Measurements from ENCODE around the gene SCMH1. TPM values are rescaled to one million over a fixed set of nuclear protein-coding genes. Genes with fewer than 3 reads are reported as not detected.

SCMH1 gene
- total and polyA plus RNA-seq, 10 donors, result 8.6 to 40.5 (median 26.1) TPM

- no peaks in the 10 kb centered on the region for H3K9me3 ChIP-seq
- H3K4me3 ChIP-seq, result no peak overlapping the region
- intact Hi-C loops (cut with DNase I; ENCODE audit: low total_unique reads), result no loop called here
- no peaks in the 10 kb centered on the region for H3K27me3 ChIP-seq (replicated peaks in 1 of 7)
- 69 to 86% (median 76%) methylated on average over 12 to 13 of the region's 13 CpGs for WGBS, 5 donors
- H3K36me3 ChIP-seq, result peaks cover 0 to 79% (median 28%) of the 10 kb centered on the region in 6 donors
- no peak for DNase-seq
- H3K4me1 ChIP-seq, result peaks cover 0 to 28% (median 8%) of the 10 kb centered on the region in 6 donors
- peak in 1 of 3 donors; percentile 6 for TF ChIP-seq POLR2AphosphoS5 (IDR thresholded peaks at IDR 0.05)
- no peak for TF ChIP-seq CTCF (IDR thresholded peaks at IDR 0.05 in 8 of 11, conservative IDR thresholded peaks at IDR 0.05 in 3 of 11)
- H3K27ac ChIP-seq, result no peak overlapping the region
These were observed 226.1 kb downstream of the SCMH1 start for GRCh38 chr1:41015897-41016470.

GRCh38 chr1:41015281-41015896, 226.7 kb downstream of the SCMH1 start:
- no peak for DNase-seq
- TF ChIP-seq POLR2AphosphoS5 (IDR thresholded peaks at IDR 0.05), result no peak
- no peak for TF ChIP-seq POLR2A (IDR thresholded peaks at IDR 0.05)
- no peak for TF ChIP-seq CTCF (IDR thresholded peaks at IDR 0.05 in 8 of 11, conservative IDR thresholded peaks at IDR 0.05 in 3 of 11)
- no peaks in the 10 kb centered on the region for H3K27me3 ChIP-seq (replicated peaks in 1 of 7)
- H3K27ac ChIP-seq, result no peak overlapping the region
- H3K4me1 ChIP-seq, result peaks cover 0 to 28% (median 8%) of the 10 kb centered on the region in 6 donors
- WGBS, 5 donors, result 45 to 67% (median 60%) methylated on average over 3 to 5 of the region's 5 CpGs
- no peak overlapping the region for H3K4me3 ChIP-seq
- intact Hi-C loops (cut with DNase I; ENCODE audit: low total_unique reads), result no loop called here
- H3K36me3 ChIP-seq, result peaks cover 0 to 83% (median 34%) of the 10 kb centered on the region in 6 donors
- no peaks in the 10 kb centered on the region for H3K9me3 ChIP-seq

- WGBS, 5 donors, result 37 to 60% (median 50%) methylated on average over 8 of the region's 8 CpGs
- H3K27me3 ChIP-seq (replicated peaks in 1 of 7), result no peaks in the 10 kb centered on the region
- H3K4me1 ChIP-seq, result peaks cover 0 to 28% (median 8%) of the 10 kb centered on the region in 6 donors
- intact Hi-C loops (cut with DNase I; ENCODE audit: low total_unique reads), result no loop called here
- no peaks in the 10 kb centered on the region for H3K9me3 ChIP-seq
- DNase-seq, result no peak
- TF ChIP-seq POLR2A (IDR thresholded peaks at IDR 0.05) (no peak), CTCF (IDR thresholded peaks at IDR 0.05 in 8 of 11, conservative IDR thresholded peaks at IDR 0.05 in 3 of 11) (no peak), POLR2AphosphoS5 (IDR thresholded peaks at IDR 0.05) (no peak)
- peaks cover 0 to 83% (median 39%) of the 10 kb centered on the region in 6 donors for H3K36me3 ChIP-seq
- no peak overlapping the region for H3K27ac ChIP-seq
- H3K4me3 ChIP-seq, result no peak overlapping the region
These were observed 227.2 kb downstream of the SCMH1 start for GRCh38 chr1:41014871-41015270.

- Histone ChIP-seq H3K9me3 (no peaks in the 10 kb centered on the region), H3K4me1 (peaks cover 0 to 28% (median 8%) of the 10 kb centered on the region in 6 donors), H3K4me3 (no peak overlapping the region), H3K27me3 (replicated peaks in 1 of 7) (no peaks in the 10 kb centered on the region), H3K27ac (peak overlapping the region in 3 of 8 donors; percentile 10 to 25 (median 12)), H3K36me3 (peaks cover 0 to 92% (median 50%) of the 10 kb centered on the region in 6 donors)
- WGBS, 5 donors, result 46 to 58% (median 55%) methylated on average over 4 to 7 of the region's 7 CpGs
- no peak for DNase-seq
- intact Hi-C loops (cut with DNase I; ENCODE audit: low total_unique reads), result no loop called here
- TF ChIP-seq CTCF (IDR thresholded peaks at IDR 0.05 in 8 of 11, conservative IDR thresholded peaks at IDR 0.05 in 3 of 11), result no peak
- TF ChIP-seq POLR2A (IDR thresholded peaks at IDR 0.05), result no peak
- no peak for TF ChIP-seq POLR2AphosphoS5 (IDR thresholded peaks at IDR 0.05)
These were observed 228.3 kb downstream of the SCMH1 start for GRCh38 chr1:41013796-41014195.

Data from spleen (tissue), 11 donors.